Measurements from ENCODE around the gene GABBR2.

Gene GABBR2

DNA sequence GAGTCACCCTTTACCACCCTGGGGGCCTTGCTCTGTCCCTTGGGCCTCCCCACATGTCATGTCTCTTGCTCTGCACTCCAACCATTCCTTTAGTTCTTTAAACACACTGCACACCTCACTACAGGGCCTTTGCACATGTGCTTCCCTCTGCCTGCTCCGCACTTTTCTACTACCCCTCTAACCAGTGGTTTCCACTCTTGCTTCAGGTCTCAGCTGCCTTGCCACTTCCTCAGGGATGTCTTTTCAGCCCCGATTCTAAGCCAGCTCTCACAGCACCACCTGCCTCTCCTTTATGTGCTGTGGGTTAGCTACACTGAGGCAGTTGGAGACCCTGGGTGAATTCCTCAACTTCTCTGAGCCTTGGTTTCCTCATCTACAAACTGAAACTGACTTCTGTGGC is 34.6 kb upstream of the GABBR2 start:
- Histone ChIP-seq H4K20me1 (ENCODE audit: insufficient read depth, low read length) (no peaks in the 10 kb centered on the region), H3K9ac (ENCODE audit: low read length) (no peak overlapping the region), H3K27me3 (ENCODE audit: low read depth, low read length) (no peaks in the 10 kb centered on the region), H3K4me2 (ENCODE audit: low read length) (no peak overlapping the region), H3K27ac (ENCODE audit: low read length) (no peak overlapping the region), H3K9me3 (ENCODE audit: insufficient read depth, low read length) (no peaks in the 10 kb centered on the region), H3K4me3 (ENCODE audit: low read length) (no peak overlapping the region), H3K79me2 (ENCODE audit: low read length) (no peaks in the 10 kb centered on the region), H3K4me1 (ENCODE audit: low read length) (no peaks in the 10 kb centered on the region), H2AFZ (ENCODE audit: low read depth, low read length) (no peak overlapping the region), H3K36me3 (replicated peaks; ENCODE audit: low read depth, low read length) (peaks cover under 1% of the 10 kb centered on the region)
- TF ChIP-seq EZH2phosphoT487 (IDR thresholded peaks at IDR 0.05; ENCODE audit: low read depth): no peak
- TF ChIP-seq, protein P1, sequence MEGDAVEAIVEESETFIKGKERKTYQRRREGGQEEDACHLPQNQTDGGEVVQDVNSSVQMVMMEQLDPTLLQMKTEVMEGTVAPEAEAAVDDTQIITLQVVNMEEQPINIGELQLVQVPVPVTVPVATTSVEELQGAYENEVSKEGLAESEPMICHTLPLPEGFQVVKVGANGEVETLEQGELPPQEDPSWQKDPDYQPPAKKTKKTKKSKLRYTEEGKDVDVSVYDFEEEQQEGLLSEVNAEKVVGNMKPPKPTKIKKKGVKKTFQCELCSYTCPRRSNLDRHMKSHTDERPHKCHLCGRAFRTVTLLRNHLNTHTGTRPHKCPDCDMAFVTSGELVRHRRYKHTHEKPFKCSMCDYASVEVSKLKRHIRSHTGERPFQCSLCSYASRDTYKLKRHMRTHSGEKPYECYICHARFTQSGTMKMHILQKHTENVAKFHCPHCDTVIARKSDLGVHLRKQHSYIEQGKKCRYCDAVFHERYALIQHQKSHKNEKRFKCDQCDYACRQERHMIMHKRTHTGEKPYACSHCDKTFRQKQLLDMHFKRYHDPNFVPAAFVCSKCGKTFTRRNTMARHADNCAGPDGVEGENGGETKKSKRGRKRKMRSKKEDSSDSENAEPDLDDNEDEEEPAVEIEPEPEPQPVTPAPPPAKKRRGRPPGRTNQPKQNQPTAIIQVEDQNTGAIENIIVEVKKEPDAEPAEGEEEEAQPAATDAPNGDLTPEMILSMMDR (IDR thresholded peaks at IDR 0.05; ENCODE audit: low read depth, low read length): no peak

DNA sequence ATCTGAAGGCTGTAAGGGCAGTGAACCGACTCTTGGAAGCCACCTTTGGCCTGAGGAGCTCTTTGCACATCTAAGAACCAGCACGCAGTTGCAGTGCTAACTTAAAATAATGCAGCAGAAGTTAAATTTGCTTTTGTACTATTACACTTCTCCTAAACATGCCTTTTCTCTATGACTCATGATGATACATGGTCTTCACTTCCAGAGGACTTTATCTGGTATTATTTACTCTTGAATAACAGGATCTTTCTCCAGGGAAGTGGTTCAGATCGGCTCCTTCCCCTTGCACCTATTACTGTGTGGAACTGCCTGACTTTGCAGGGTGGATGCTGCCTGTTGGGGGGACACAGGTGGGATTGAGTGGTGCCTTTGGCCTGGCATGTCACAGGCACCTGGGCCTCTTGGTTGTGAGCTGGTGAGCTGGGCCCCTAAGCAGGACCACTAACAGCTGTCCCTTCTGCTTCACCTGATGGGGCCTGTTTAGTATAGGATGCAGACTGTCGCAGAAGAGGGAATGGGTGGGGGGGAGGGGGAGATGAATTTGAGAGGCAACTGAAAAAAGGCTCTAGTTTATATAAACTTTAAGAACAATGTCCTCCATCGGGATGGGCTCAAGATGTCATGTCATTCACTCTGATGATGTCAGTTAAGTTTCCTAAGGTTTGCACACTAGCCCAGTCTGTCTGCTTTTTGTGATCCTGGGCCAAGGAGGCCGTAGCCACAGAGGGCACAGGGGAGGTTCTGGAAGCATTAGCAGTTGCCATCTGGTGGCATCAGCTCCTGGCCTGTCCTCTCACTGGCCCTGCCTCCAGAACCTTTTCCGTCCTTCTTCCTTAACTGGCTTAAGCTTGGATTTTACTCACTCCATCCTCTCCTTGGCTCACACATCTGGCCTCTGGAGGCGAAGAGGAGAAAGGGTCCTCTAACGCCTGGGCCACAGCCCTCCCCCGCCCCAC is 33.9 kb upstream of the GABBR2 start:
- no peaks in the 10 kb centered on the region for H3K9me3 ChIP-seq (ENCODE audit: insufficient read depth, low read length)
- no peaks in the 10 kb centered on the region for H3K4me1 ChIP-seq (ENCODE audit: low read length)
- H3K4me2 ChIP-seq (ENCODE audit: low read length): no peak overlapping the region
- no peaks in the 10 kb centered on the region for H3K79me2 ChIP-seq (ENCODE audit: low read length)
- no peak for TF ChIP-seq EZH2phosphoT487 (IDR thresholded peaks at IDR 0.05; ENCODE audit: low read depth)
- H3K9ac ChIP-seq (ENCODE audit: low read length): no peak overlapping the region
- H3K27ac ChIP-seq (ENCODE audit: low read length): no peak overlapping the region
- H4K20me1 ChIP-seq (ENCODE audit: insufficient read depth, low read length): no peaks in the 10 kb centered on the region
- H3K4me3 ChIP-seq (ENCODE audit: low read length): no peak overlapping the region
- no peak overlapping the region for H2AFZ ChIP-seq (ENCODE audit: low read depth, low read length)
- no peaks in the 10 kb centered on the region for H3K36me3 ChIP-seq (replicated peaks; ENCODE audit: low read depth, low read length)
- no peaks in the 10 kb centered on the region for H3K27me3 ChIP-seq (ENCODE audit: low read depth, low read length)

DNA sequence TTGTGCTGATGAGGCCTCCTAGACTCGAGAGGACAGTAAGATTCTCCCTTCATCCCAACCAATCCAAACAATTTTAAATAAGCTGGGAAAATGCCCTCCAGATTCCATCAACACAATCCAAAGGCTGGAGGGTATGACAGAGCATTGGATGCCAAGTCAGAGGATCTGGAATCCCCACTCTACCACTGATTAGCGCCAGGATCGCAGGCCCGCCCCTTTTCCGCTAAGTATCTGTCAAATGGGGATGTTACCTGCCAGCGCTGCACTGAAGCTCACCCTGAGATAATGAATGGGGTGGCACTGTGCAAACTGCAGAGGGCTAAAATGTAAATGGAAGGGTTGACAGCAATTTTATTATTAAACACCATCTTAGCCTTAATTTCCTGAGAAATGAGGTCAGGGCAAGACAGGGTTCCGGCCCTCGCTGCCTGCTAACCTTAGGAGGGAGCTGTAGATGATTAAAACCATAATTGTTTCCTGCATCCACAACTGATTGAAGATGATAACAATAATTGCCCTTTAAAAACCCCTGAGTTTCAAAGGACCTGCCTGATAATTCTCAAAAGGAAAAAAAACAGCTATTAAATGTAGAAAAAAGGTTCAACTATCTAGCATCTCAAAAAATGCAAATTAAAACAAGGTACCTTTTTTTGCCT is 31.6 kb upstream of the GABBR2 start:
- H3K9me3 ChIP-seq (ENCODE audit: insufficient read depth, low read length): no peaks in the 10 kb centered on the region
- no peak overlapping the region for H2AFZ ChIP-seq (ENCODE audit: low read depth, low read length)
- no peak for TF ChIP-seq EZH2phosphoT487 (IDR thresholded peaks at IDR 0.05; ENCODE audit: low read depth)
- TF ChIP-seq, protein P1 (IDR thresholded peaks at IDR 0.05; ENCODE audit: low read depth, low read length): no peak

DNA sequence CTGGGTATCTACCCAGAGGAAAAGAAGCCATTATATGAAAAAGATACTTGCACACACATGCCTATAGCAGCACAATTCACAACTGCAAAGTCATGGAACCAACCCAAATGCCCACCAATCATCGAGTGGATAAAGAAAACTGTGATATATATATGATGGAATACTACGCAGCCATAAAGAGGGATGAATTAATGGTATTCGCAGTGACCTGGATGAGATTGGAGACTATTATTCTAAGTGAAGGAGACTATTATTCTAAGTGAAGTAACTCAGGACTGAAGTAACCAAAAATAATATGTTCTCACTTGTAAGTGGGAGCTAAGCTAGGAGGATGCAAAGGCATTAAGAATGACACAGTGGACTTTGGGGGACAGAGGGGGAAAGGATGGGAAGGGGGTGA is 30.0 kb upstream of the GABBR2 start:
- Histone ChIP-seq H3K9ac (ENCODE audit: low read length) (no peak overlapping the region), H3K9me3 (ENCODE audit: insufficient read depth, low read length) (no peaks in the 10 kb centered on the region), H3K4me1 (ENCODE audit: low read length) (no peaks in the 10 kb centered on the region), H3K27ac (ENCODE audit: low read length) (no peak overlapping the region), H3K27me3 (ENCODE audit: low read depth, low read length) (no peaks in the 10 kb centered on the region), H3K36me3 (replicated peaks; ENCODE audit: low read depth, low read length) (peaks cover 6% of the 10 kb centered on the region), H3K4me3 (ENCODE audit: low read length) (no peak overlapping the region), H3K4me2 (ENCODE audit: low read length) (no peak overlapping the region), H4K20me1 (ENCODE audit: insufficient read depth, low read length) (no peaks in the 10 kb centered on the region), H2AFZ (ENCODE audit: low read depth, low read length) (no peak overlapping the region), H3K79me2 (ENCODE audit: low read length) (no peaks in the 10 kb centered on the region)
- no peak for TF ChIP-seq EZH2phosphoT487 (IDR thresholded peaks at IDR 0.05; ENCODE audit: low read depth)
- TF ChIP-seq, protein P1 (IDR thresholded peaks at IDR 0.05; ENCODE audit: low read depth, low read length): no peak

More for the DNA sequence above, 31.6 kb upstream of the GABBR2 start:
- Histone ChIP-seq H4K20me1 (ENCODE audit: insufficient read depth, low read length) (no peaks in the 10 kb centered on the region), H3K27me3 (ENCODE audit: low read depth, low read length) (no peaks in the 10 kb centered on the region), H3K4me1 (ENCODE audit: low read length) (no peaks in the 10 kb centered on the region), H3K9ac (ENCODE audit: low read length) (no peak overlapping the region), H3K27ac (ENCODE audit: low read length) (no peak overlapping the region), H3K4me2 (ENCODE audit: low read length) (no peak overlapping the region), H3K4me3 (ENCODE audit: low read length) (no peak overlapping the region), H3K36me3 (replicated peaks; ENCODE audit: low read depth, low read length) (no peaks in the 10 kb centered on the region), H3K79me2 (ENCODE audit: low read length) (no peaks in the 10 kb centered on the region)

All from OCI-LY3 (cell line).